Smooth muscle cell of the brain vasculature (primary cell): Measurements from ENCODE around the gene KRT6B.
"Not testable (repeated sequence)": the region's sequence is repeated elsewhere in the genome, so short reads cannot be mapped to it uniquely, and the experiment has no call there.

Experiments
- DNase-seq: peaks from one replicate; pipeline ENCODE4 v3.0.0-alpha.2; 2012; ENCODE audit warnings: low read depth, low spot score

KRT6B gene

DNA sequence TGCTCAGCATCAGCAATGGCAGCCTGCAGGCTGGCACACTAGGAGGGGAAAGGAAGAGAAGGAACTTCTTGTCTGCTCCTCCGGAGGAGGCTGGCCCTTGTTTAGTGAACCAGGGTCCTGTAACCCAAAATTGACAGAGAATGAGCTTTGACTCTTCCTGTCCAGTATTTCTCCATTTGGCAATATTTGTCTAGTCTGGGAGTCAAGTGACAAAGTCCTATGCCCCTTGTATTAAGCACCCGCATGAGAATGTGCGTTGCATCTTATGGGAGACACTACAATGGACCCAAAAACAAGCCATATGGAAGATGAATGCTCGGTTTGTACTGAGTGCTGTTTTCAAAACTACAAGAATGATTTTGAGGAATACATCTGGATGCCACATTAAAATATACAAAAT, 17.9 kb upstream of the KRT6B start:
- DNase-seq, result no peak

DNA sequence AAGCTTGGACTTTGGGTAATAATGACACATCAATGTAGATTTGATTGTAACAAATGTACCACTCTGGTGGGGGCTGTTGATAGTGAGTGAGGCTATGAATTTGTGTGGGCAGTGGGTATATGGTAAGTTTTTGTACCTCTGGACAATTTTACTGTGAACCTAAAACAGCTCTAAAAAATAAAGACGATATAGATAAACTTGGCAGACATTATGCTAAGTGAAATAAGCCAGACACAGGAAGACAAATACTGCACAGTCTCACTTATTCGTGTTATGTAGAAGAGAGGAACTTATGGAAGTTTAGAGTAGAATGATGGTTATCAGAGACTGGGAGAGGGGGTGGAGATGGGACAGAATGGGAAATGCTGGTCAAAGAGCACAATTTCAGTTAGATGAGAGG, 13.0 kb upstream of the KRT6B start:
- no peak for DNase-seq

DNA sequence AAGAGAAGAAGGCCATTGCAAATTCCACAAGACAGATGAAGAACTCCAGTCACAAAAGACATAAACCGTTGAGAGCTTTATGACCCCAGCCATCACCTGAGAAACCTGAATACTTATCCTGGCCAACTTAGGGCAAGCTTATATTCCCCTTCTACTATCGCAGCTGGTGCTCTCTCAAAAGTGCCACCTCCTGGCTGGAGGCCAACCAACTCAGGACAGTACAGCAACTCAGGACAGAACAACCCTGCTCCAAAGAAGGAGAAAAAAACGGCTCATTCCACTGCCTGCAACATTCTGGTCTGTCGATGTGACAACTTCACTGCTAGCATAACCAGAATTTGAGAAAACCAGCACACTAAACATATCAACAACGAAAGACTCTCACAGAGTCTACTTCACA, 9.7 kb upstream of the KRT6B start:
- no peak for DNase-seq

DNA sequence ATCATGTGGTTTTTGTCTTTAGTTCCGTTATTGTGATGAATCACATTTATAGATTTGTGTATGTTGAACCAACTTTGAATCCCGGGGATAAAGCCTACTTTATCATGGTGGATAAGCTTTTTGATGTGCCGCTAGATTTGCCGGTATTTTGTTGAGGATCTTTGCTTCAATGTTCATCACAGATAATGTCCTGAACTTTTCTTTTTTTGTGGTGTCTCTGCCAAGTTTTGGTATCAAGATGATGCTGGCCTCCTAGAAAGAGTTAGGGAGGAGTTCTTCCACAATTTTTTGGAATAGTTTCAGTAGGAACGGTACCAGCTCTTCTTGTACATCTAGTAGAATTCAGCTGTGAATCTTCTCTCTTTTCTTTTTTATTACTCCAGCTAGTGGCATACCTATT, 6.9 kb upstream of the KRT6B start:
- DNase-seq, result no peak

DNA sequence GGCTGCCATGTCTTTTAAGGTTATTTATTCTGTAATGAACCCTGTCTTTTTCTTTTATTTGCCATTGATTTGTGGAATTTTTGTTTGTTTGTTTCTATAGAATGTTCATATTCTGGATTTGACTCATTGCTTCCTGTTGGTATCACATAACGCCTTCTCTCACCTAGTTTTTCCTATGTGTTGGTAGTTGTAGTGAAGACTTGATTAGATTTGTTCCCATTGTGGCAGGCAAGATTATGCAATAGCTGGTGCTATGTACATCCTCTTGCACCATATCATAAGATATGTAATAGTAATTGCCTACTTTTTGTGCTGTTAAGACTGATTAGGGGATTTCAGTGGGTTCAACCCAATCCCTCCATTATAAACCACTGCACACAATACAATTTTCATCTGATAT, 3.9 kb upstream of the KRT6B start:
- DNase-seq, result no peak

DNA sequence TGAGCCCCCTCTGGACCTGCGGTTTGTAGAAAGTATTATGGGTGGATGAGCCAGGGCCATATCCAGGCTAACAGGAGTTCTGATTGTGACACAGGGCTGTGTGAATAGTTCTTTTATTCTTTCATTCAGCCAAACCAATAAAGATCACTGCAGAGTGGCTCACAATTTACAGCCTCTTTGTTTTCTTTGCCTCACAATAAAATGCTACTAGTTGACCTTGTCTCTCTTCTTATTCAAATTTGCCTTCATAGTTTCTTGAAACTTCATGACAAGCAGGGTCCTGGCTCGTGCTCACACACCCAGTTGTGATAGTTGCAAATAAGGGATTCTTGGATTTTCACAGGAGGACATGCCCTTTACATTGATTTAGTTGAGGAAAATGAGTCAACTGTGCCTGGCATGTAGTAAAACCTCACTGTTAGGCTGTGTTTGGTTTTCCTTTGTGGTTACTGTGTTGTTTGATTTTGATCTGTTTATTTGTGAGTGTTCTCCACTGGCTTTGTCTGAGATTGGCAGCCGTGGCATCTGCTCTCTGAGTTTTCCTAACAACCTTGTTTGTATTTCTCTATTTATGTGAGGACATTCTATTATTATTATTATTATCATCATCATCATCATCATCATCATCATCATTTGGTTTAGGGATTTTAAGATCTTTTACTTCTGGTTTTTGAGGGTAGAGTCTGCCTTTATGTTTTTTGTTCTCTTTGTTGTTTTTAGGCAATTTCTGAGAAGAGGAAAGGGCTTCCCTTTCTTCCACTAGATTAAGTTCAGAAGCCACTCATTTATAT, 2.7 kb upstream of the KRT6B start:
- DNase-seq, result no peak

DNA sequence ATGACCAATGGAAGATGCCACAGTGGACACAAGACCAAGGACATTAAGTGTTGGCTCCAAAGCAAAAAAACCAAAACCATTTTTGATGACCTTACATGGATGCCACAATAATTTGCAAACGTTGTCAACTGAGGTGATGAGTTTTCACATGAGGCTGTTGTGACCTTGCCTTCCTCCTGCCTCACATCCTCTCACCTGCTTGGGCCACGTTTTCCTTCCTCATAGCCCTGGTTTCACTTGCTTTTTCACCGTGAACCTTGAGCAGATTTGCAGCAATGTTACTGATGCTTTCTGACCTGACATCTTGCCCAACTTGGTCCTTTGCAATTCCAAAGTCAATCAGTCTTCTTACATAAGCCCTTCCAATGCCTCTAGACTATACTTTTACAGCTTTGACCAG, 3.7 kb downstream of the KRT6B start:
- DNase-seq, result no peak

DNA sequence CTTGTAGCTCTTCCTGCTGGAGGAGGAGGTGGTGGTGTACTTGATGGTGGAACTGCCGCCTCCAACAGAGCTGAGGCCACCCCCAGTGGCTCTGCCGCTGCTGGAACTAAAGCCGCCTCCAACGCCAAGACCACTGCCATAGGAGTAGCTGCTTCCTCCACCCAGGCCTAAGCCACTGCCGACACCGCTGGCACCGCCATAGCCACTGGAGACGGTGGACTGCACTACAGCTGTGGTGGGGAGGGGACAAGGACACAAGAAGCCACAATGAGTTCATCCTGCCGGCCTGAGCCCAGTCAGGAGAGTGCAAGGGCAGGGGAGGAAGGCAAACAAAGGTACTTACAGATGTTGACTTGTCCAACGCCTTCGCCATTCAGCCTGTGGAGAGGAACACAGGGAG, 4.8 kb downstream of the KRT6B start:
- not testable (repeated sequence) for DNase-seq

DNA sequence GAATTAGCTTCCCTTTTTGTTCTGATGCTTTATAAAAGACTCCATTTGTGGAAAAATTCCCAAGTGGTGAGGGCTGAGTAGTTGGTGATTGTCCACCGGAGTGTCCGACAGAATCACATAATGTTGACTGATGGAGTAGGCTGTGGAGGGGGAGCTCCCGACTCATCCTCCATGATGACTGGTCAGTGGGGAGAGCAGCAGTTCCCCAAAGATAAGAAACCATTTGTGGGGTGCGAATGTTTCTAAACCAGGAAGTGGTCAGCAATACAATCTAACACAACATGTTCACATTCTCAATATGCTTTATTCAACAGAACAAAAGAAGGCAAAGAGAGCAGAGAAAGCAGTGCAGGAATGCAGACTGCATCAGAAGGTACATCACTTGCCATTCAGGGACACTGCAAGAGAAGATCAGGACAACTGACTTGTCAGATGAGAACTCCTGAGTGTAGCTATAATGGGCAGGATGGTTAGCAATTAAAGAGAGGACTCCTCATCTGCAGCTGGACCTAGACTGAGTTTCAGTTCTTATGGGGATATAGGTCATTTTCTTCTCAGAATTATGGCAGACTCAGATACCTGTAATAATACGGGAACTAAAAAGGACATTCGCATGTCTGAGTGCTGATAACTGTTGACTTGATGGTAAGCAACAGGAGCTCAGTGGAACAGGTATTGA, 5.4 kb downstream of the KRT6B start:
- no peak for DNase-seq

DNA sequence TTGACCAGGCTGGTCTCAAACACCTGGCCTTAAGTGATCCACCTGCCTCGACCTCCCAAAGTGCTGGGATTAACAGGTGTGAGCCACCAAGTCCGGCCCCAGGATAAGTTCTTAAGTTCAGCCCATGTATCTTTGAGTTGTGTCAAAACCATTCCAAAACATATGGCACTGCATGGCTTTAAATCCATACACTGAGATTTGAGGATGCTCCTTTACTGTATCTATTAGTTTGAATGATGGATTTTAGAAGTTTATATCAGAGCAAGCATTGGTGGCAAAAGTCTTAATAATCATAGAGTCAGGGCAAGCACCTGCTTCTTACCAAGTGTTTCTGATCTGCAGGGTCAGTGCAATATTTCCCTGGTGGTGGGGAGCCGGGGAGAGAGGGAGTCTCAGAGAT, 6.1 kb downstream of the KRT6B start:
- DNase-seq, result no peak

DNA sequence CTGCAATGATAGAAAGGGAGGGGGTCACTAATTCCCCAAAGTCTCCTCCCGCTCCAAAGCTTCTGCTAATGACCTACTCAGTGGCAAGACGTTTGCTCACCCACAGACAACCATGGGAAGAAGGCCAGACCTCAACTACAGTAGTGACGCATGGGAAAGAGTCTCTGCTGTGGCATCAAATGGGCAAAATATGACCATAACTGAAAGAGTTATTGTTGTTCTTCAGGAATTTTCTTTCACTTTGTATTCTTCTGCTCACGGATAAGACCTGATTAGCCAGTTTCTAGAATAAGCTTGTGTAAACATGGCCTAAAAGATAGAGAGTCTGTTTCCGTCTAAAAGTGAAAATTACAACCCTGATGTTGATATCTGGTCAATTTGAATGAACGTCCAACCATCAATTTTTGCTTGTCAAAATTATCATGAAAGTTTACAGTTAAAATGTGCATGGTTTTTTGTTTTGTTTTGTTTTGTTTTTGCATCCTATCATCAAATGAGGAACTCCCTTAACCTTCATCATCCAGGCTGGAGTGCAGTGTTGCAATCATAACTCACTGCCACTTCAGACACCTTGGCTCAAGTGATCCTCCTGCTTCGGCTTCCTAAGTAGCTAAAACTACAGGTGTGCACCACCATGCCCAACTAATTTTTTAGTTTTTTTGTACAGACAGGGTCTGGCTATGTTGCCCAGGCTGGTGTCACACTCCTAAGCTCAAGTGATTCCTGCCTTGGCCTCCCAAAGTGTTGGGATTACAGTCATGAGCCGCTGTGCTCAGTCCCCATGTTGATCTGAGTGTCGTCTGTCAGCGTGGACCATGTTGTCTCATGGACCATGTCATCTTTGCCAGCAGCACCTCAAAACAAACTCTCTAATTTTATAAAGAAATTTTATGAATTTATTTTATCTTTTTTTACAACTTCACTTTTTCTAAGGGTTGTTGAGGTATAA, 7.0 kb downstream of the KRT6B start:
- DNase-seq, result no peak

DNA sequence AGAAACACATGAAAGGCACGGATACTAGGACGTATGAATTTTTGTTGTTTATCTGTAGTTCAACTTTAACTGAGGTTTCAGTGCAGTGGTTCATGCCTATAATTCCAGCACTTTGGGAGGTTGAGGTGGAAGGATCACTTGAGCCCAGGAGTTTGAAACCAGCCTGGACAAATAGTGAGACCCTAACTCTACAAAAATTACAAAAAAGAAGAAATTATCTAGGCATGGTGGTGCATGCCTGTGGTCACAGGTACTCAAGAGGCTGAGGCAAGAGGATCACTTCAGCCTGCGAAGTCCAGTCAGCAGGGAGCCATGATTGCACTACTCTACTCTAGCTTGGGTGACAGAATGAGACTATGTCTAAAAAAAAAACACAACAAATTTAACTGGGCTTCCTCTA, 8.0 kb downstream of the KRT6B start:
- no peak for DNase-seq

DNA sequence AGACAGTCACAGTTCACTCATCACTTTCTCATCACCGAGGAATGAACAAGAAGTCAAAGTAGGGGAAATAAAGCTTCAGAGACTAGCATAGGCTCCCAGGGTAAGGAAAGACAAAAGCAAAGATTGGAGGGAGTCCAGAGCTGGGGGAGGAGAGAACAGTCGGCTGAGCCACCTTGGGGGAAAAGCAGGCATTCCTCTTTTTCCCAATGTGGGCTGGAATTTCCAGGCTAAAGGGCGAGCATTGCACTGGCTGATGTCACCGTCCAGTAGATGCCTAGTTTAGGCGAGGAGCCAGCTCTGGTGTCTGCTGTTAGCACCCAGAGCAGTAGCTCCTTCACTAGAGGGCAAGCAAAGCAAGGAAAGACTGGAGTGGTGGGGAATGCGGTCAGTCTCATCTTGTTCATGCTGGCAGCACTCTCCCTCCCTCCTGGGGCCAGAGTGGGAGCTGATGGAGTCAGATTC, 9.3 kb downstream of the KRT6B start:
- DNase-seq, result peak; percentile 2

DNA sequence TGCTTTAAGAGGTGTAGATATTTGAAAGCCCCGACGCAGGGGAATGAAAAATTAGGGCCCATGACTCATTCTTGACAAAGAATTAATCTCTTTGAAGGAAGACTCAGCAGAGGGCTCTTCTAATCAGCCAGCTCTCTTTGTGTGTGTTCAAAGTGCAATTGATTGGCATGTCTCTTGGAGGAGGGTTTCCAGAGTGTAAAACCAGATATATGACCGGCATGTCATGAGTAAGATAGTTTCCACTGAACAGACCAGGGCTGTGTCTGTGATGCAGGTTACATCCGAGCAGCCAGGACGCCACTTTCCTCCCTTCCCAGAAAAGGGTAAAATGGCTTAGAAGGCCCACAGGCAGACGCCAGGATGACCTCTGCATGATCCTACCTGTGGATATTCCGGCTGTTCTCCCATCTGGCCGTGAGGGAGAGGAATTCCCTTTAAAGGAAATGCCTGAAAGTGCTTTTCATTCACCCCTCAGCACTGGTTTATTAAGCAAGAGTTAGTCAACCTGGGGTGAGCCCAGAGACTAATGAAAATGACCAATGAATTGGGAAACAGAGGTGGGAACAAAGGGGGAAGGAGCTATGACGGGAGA, 10.5 kb downstream of the KRT6B start:
- DNase-seq, result no peak

DNA sequence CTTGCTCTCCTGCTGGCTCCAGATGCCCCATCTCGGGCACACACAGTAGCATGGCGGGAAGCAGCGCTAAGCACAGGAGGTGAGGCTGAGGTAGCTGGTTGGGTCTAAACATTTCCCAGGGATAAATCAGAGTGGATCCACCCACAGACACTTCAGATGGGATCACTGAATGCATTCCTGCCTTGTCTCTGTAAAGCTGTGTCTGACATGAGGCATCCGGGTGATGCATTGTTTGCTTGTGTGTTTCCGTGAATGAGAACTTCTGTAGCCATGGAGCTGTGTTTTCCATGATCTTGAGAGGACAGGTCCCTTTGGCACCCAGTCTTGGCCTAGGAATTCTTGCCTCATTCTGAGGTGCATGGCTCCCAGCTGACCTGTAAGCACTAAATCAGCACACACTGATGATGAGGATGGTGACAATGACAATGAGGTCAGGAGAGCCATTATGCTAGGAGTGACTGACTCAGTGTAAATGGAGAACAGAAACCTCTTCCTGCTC, 11.1 kb downstream of the KRT6B start:
- DNase-seq, result no peak

DNA sequence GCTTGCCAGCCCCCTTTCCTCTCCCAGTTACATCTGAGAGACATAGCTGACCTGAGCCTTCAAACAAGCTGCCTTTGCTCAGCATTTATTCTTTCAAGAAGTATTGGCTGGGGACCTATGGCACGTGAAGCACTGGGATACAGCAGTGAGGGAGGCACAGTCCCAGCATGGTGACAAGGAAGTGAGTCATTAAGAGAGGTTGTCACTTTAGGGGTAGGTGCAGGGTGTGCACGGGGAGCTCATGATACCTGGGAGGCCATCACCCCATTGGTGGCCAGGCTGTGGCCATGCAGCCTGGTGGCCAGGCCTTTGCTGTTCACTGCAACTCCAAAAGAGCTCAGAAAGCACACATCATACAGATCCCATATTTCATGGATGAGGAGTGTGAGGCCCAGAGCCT, 12.1 kb downstream of the KRT6B start:
- DNase-seq, result no peak

DNA sequence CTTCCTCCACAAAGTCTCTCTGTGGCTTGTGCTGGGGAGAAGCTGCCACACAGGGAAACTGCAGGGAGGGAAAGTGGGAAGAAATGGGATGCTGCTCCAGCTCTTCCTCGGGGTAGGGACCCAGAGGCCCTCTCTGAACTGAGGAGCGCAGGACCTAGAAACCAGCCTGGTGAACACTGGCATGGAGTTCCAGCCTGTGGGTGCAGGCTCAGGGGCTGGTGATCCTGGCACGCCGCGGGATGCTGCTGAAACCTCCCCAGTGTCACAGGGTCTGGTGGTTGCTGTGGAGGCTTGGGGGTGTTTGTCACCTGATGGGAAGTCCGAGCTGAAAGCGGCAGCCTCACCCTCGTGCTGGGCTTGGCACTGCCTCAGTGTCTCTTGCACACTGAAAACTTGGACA, 12.5 kb downstream of the KRT6B start:
- DNase-seq, result no peak

DNA sequence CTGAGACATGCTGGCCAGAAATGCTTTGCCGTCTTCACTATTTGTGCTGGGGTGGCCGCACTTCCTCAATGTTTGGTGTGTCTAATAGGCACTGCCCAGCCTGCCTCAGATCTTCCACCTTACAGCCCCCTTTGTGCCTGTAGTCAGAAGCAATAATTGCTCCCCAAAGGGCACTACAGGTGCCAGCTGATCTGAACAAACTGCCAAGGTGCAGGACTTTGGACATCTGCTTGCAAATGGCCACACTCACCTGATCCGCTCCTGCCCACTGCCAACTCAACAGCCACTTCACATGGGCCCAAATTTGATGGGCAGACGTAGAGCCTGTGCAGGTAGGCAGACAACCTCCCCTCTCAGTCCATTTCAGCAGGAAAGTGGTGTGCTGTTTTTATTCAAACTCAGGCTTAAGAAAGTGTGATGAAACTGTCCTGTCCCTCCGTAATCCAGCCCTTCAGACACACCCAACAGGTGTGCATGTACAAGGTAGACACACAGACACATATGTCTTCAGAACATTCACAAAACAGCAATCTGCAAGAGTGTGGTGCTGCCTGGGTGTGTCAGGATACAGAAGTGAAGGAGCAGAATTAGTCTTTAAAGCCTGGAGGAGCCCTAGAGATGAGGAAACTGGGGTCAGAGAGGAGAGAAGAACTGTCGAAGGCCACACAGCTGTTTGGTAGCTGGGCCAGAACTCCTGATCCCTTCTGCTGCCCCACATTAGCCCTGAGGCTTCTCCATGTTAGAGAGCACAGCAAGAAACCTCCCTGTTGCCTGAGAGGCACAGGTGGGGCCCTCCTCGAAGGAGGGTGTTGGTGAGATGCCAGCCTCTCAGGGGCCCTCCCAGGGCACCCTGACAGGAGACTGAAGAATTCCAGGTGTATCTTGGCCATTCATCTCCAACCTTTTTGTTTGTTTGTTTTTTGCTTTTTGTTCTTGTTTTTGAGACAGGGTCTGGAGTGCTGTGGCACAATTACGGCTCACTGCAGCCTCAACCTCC, 13.3 kb downstream of the KRT6B start:
- DNase-seq, result no peak

DNA sequence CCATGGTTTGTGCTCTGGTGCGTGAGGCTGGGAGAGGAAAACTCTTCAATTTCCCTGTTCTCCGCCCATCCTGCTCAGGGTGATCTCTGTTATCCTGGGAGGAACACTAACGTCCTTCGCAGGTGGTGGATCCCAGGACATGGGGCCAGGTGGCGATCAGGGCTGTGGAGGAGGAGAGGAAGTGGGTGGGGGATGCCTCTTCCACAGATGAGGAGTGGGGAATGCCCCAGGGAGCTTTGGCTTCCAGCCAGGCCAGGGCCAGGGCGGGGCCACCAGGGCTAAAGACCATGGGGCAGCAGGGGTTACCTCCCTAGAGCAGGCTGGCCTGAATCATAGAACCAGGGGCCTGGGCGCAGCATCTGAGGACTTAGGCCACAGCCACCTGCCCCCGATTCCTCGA, 14.4 kb downstream of the KRT6B start:
- no peak for DNase-seq

DNA sequence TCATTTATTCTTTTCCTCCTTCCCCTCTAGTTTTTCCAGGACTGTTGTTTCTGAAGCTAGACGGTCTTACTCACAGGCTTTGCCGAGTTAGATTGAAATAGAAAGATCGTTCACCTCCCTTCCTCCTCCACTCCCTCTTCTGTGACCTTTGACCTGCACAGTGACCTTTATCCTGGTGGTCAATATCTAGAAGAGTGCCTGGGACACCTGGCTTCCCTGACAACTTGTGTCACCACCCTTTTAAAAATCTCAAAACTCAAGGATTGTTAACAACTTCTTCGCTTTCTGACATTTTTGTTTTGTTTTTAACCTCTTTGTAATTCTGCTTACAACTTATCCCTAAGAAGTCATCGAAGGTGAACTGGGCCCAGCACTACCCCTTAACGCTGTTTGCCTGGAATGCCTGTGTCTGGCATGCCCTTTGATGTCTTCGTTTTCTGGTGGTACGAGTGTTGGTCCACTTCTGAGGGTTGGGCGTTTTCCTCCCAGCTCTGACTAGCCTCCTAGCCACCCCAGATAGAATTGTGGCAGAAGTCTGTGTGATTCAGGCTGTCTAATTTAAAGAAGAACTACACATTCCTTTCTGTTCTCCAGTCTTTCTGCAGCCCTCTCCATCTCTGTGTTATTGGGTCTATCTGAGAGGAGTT, 15.0 kb downstream of the KRT6B start:
- DNase-seq, result no peak
